Ovary (tissue), 9 donors: ENCODE measurements around the gene TNFRSF21. TPM values are rescaled to one million over a fixed set of nuclear protein-coding genes. Genes with fewer than 3 reads are reported as not detected.

Experiments used
- DNase-seq, 5 donors: peaks; one replicate each; pipeline ENCODE4 v3.0.0-alpha.2; 2019 to 2020
- H3K27ac ChIP-seq, 2 donors: fragments of 200-600 bp; one replicate each; pipeline versions ENCODE4 v1.5.1 to v1.8.0; 2019 to 2022
- H3K27me3 ChIP-seq: fragments of 200-600 bp; one replicate; pipeline ENCODE4 v1.8.0; 2022
- H3K36me3 ChIP-seq: fragments of 200-600 bp; sonication (generic); one replicate; pipeline ENCODE4 v1.5.1; 2019
- H3K4me1 ChIP-seq: one replicate; pipeline ENCODE4 v1.8.1; 2013; ENCODE audit warnings: mild to moderate bottlenecking, moderate library complexity; ENCODE audit not compliant: insufficient read depth
- H3K4me3 ChIP-seq: fragments of 200-600 bp; sonication (generic); one replicate; pipeline ENCODE4 v1.5.1; 2017
- H3K9me3 ChIP-seq, 2 donors: fragments of 200-600 bp in 1 of 2; sonication (generic) in 1 of 2; one replicate each; pipeline versions ENCODE4 v1.5.1 to v1.8.1; 2013 to 2019; ENCODE audit warnings: mild to moderate bottlenecking in 1 of 2, moderate library complexity in 1 of 2
- EP300 ChIP-seq: sonication (generic); formaldehyde crosslinking; IDR thresholded peaks from one replicate; pipeline ENCODE4 v1.6.1; 2017; ENCODE audit warnings: antibody characterized with exemption
- POLR2A ChIP-seq: fragments of 450-650 bp; IDR thresholded peaks from one replicate; pipeline ENCODE4 v1.6.1; 2017; ENCODE audit warnings: antibody characterized with exemption, mild to moderate bottlenecking, moderate library complexity
- WGBS, 3 donors: extraction: QIAGEN DNeasy Blood & Tissue Kit in 1 of 3; methylation state at CpG; one replicate each; pipeline versions ENCODE4 v1.1.5 to v1.1.7; 2013 to 2017; 5-methylcytosine and 5-hydroxymethylcytosine counted together
- intact Hi-C, 4 donors: fragments of 100-400 bp; cut with DNase I; formaldehyde crosslinking; loops; one replicate each; pipeline versions ENCODE4 v1.11.0 to v1.15.1; 2022 to 2023
- polyA plus RNA-seq, 2 donors: library from polyadenylated mRNA; stranded (reverse); fragments of 200-250 nt in 1 of 2; fragments of 350-450 nt in 1 of 2; fragmentation: Illumina TruSeq in 1 of 2; extraction: RNeasy Lipid Tissue Mini Kit (QIAGEN cat#74804) in 1 of 2; gene quantifications; one replicate each; pipeline ENCODE4 v1.2.3, GENCODE V29; 2013 to 2014
- total RNA-seq, 7 donors: library from RNA; depleted of rRNA in 2 of 7; stranded (reverse); fragments of >200 nt in 2 of 7; fragmentation: NEBNext Ultra II Directional in 3 of 7; extraction: Animal tissue kit (Norgen Biotek cat#: 25700) in 3 of 7; gene quantifications; one replicate each; pipeline versions ENCODE4 v1.1.0 to v1.2.4, GENCODE V29; 2016 to 2023
- TF ChIP-seq, protein P1 (sequence below), 3 donors: fragments of 450-650 bp in 2 of 3; fragments of 200-600 bp in 1 of 3; IDR thresholded peaks; one replicate each; pipeline versions ENCODE4 v1.5.1 to v1.8.0; 2016 to 2022; ENCODE audit warnings: antibody characterized with exemption in 3 of 3, mild to moderate bottlenecking in 1 of 3
- donor health status: DM: no; HTN: no; CAD: no; lungs with moderate emphysema.
- donor health status: DM: no; HTN: no; CAD: no.
- donor health status: Bipolar disorder and iron deficiency.
- donor health status: DM: yes; HTN: yes; CAD: no.
- donor health status: DM: no; HTN: no; CAD: no.
- donor health status: DM: yes; HTN: yes; CAD: no.

TNFRSF21 gene
- total and polyA plus RNA-seq, 9 donors, result 4.9 to 18.3 (median 13.5) TPM

DNA sequence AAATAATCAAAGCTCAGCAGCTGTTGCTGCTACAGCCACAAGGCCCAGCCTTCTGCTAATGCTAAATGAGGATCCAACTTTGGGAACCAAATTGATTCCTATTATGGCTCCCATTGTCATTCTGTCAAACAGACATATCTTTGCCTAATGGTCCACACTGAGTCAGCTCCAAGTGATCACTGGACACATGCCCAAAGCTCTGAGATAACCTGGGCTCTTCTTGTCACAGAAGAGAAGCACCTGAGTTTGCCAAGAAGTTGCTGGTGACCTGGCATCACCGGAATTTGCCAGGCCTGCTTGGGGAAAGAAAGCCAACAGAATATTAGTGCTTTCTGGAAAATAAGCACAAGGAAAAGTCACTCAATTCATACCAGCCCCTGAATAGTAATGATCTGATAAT is 5.8 kb downstream of the TNFRSF21 start:
- Histone ChIP-seq H3K4me3 (no peak overlapping the region), H3K9me3 (no peaks in the 10 kb centered on the region), H3K27ac (no peak overlapping the region), H3K36me3 (no peaks in the 10 kb centered on the region), H3K27me3 (no peaks in the 10 kb centered on the region), H3K4me1 (peaks cover 2% of the 10 kb centered on the region)
- 92 to 100% (median 94%) methylated on average over 1 of the region's 1 CpG for WGBS, 3 donors
- no peak for DNase-seq
- TF ChIP-seq, protein P1, sequence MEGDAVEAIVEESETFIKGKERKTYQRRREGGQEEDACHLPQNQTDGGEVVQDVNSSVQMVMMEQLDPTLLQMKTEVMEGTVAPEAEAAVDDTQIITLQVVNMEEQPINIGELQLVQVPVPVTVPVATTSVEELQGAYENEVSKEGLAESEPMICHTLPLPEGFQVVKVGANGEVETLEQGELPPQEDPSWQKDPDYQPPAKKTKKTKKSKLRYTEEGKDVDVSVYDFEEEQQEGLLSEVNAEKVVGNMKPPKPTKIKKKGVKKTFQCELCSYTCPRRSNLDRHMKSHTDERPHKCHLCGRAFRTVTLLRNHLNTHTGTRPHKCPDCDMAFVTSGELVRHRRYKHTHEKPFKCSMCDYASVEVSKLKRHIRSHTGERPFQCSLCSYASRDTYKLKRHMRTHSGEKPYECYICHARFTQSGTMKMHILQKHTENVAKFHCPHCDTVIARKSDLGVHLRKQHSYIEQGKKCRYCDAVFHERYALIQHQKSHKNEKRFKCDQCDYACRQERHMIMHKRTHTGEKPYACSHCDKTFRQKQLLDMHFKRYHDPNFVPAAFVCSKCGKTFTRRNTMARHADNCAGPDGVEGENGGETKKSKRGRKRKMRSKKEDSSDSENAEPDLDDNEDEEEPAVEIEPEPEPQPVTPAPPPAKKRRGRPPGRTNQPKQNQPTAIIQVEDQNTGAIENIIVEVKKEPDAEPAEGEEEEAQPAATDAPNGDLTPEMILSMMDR (IDR thresholded peaks at IDR 0.05), result no peak
- TF ChIP-seq EP300 (no peak), POLR2A (no peak)
- intact Hi-C loops, result loop anchor here in 3 of 4 donors (10.0 kb wide), 4 partner anchors 69 to 449 kb away; no protein-coding TSS in a partner anchor

DNA sequence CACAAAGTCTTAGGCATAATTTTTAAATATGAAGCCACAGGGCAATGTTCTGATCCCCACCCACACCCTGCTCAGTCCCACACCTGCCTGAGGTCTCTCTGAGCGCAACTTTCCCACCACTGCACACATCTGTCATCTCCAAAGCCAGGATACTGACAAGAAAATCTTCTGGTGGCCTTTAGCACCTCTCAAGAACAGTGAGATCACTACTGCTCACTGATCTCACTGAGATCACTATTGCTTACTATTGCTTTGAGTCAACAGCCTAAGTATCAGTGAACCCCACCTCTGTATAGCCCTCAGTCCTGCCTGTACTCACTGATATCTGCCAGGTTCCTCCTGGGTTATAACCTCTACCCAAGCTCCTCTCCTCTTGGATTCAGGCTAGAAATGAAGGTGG is 6.4 kb downstream of the TNFRSF21 start:
- DNase-seq, result no peak
- H3K36me3 ChIP-seq, result no peaks in the 10 kb centered on the region
- intact Hi-C loops, result loop anchor here in 3 of 4 donors (10.0 kb wide), 4 partner anchors 69 to 449 kb away; no protein-coding TSS in a partner anchor
- TF ChIP-seq, protein P1 (IDR thresholded peaks at IDR 0.05), result no peak
- TF ChIP-seq POLR2A (no peak), EP300 (no peak)
- WGBS, 3 donors, result 91 to 100% (median 95%) methylated on average over 1 of the region's 1 CpG
- no peak overlapping the region for H3K27ac ChIP-seq
- H3K9me3 ChIP-seq, result no peaks in the 10 kb centered on the region
- no peaks in the 10 kb centered on the region for H3K27me3 ChIP-seq
- peaks cover 2% of the 10 kb centered on the region for H3K4me1 ChIP-seq
- H3K4me3 ChIP-seq, result no peak overlapping the region

DNA sequence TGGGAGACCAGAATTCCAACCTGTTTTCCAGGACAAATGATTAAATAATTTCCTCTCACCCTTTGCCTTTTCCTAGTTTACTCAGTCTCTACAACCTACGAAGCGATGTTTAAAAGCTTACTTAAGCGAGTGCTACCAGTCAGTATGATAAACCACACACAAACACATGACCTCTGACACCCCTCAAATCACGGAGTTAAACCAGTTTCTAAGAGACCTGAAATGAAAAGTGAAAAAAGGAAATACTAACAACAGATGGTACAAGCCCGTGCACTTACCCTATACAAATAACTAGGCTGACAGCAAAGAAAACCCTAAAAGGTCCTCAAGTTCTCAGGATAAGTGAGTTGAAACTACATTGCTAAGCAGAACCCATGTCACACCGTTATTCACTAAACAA is 7.7 kb downstream of the TNFRSF21 start:
- intact Hi-C loops, result loop anchor here in 3 of 4 donors (10.0 kb wide), 4 partner anchors 67 to 447 kb away; no protein-coding TSS in a partner anchor
- no peaks in the 10 kb centered on the region for H3K36me3 ChIP-seq
- H3K9me3 ChIP-seq, result no peaks in the 10 kb centered on the region
- no peaks in the 10 kb centered on the region for H3K27me3 ChIP-seq
- no peak overlapping the region for H3K4me3 ChIP-seq
- TF ChIP-seq EP300, result no peak
- no peak for TF ChIP-seq POLR2A
- TF ChIP-seq, protein P1 (IDR thresholded peaks at IDR 0.05), result no peak
- no peak overlapping the region for H3K27ac ChIP-seq
- no peaks in the 10 kb centered on the region for H3K4me1 ChIP-seq
- 83 to 87% (median 85%) methylated on average over 6 of the region's 6 CpGs for WGBS, 3 donors
- no peak for DNase-seq

DNA sequence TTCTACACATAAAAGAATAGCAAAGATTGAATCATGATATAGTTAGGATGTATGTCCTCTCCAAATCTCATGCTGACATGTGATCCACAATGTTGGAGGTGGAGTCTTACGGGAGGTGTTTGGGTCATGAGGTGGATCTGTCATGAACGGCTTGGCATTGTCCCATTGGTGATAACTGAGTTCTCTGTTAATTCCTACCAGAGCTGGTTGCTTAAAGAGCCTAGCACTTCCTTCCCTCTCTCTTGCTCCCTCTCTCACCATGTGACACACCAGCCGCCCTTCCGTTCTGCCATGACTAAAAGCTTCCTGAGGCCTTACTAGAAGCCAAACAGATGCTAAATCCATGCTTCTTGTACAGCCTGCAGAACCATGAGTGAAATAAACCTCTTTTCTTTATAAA is 8.3 kb downstream of the TNFRSF21 start:
- H3K27ac ChIP-seq, result no peak overlapping the region
- no peak for DNase-seq
- H3K27me3 ChIP-seq, result no peaks in the 10 kb centered on the region
- no peaks in the 10 kb centered on the region for H3K4me1 ChIP-seq
- intact Hi-C loops, result loop anchor here in 3 of 4 donors (10.0 kb wide), 4 partner anchors 67 to 447 kb away; no protein-coding TSS in a partner anchor
- no peak overlapping the region for H3K4me3 ChIP-seq
- TF ChIP-seq, protein P1 (IDR thresholded peaks at IDR 0.05), result no peak
- TF ChIP-seq EP300, result no peak
- TF ChIP-seq POLR2A, result no peak
- no peaks in the 10 kb centered on the region for H3K36me3 ChIP-seq
- 94 to 98% (median 97%) methylated on average over 4 of the region's 4 CpGs for WGBS, 3 donors
- H3K9me3 ChIP-seq, result no peaks in the 10 kb centered on the region
